Activated CD4-positive, CD25-positive, alpha-beta regulatory T cell treated with anti-CD3 and anti-CD28 coated beads, Interleukin-2, amount 50 U/mL, for 24 hours (primary cell): Measurements from ENCODE around the gene NCOA3.

Source experiments
- ATAC-seq, 2 donors: fragments of 150-1000 bp; cut with Tn5 transposase; one replicate each; pipeline ENCODE4 v1.10.0; 2021; ENCODE audit warnings: mild to moderate bottlenecking in 1 of 2, moderate library complexity in 1 of 2

NCOA3 gene

DNA sequence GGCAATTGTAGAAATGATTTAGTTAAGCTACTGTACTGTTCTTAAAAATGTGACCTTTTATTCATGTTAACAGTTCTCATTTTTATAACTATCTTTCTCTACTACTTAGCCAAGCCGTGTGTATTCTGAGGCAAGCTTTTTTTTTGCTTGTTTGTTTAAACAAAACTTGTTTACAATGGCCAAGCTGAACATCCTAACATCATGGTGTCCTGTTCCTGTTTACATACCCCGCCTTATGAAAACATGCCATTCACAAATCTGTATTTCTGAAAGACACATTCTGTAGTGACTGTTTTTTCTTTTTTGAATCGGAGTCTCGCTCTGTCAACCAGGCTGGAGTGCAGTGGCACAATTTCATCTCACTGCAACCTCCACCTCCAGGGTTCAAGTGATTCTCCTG, 140.9 kb downstream of the NCOA3 start:
- no peak for ATAC-seq

- no peak for ATAC-seq
These were observed 143.9 kb downstream of the NCOA3 start for GRCh38 chr20:47645632-47646031.

DNA sequence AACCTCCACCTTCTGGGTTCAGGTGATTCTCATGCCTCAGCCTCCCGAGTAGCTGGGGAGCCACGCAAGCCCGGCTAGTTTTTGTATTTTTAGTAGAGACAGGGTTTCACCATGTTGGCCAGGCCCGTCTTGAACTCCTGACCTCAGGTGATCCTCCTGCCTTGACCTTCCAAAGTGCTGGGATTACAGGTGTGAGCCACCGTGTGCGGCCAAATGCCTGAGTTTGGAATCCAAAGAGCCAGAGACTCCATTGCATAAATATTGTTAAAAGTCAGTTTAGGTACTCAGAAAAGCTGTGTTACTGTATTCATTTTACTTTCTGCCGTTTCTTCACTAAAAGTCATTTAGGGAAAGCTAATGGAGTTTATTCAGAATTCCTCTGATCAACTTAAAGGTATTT, 146.3 kb downstream of the NCOA3 start:
- ATAC-seq = no peak

DNA sequence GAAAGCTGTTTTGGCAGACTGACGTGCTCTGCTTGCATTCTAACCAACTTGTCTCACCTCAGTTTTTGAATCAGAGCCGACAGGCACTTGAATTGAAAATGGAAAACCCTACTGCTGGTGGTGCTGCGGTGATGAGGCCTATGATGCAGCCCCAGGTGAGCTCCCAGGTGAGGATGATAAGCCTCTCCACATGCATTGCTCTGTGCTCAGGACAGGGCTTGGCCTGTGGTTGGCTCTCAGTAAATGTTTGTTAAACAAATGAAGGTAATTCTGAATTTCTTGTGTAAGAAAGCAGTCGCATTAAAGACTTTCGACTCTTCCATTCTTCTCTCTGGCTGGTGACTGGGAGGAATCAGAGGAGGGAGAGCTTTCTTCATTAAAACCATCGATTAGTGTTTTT, 147.3 kb downstream of the NCOA3 start:
- no peak for ATAC-seq

DNA sequence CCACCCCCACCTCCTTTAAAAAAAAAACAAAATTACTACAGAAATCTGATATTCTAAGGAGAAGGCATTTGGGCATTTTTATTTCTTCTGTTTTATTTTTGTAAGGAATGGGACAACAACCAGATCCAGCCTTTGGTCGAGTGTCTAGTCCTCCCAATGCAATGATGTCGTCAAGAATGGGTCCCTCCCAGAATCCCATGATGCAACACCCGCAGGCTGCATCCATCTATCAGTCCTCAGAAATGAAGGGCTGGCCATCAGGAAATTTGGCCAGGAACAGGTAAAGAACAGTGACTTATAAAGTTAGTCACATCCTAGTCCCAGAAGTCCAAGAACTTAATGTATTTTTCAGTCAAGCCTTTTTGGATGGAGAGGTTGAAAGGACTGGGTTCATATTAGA, 150.6 kb downstream of the NCOA3 start:
- ATAC-seq = no peak

GRCh38 chr20:47652794-47653193, 151.1 kb downstream of the NCOA3 start:
- no peak for ATAC-seq

DNA sequence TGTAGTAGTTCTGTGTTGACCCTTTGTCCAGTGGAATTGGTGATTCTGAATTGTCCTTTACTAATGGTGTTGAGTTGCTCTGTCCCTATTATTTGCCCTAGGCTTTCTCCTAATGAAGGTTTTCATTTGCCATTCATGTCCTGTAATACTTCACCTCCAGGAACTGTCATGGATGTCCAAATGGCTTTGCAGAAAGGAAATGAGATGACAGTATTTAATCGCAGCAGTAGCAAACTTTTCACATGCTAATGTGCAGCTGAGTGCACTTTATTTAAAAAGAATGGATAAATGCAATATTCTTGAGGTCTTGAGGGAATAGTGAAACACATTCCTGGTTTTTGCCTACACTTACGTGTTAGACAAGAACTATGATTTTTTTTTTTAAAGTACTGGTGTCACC, 152.2 kb downstream of the NCOA3 start:
- ATAC-seq = no peak

GRCh38 chr20:47654370-47654769, 152.7 kb downstream of the NCOA3 start:
- ATAC-seq = no peak

DNA sequence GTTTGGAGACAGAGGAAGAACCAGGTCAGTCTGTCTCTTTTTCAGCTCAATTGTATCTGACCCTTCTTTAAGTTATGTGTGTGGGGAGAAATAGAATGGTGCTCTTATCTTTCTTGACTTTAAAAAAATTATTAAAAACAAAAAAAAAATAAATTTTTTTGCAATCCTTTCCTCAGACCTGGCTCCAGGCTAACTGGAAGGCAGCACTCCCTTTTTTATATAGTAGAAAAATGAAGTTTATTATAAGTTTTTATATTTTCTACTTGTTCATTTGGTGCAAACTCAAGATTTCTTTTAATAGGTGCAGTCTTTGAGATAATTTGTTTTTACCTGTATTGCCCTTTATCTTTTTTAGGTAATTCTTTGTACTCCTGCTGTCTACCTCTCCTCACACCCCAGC, 153.9 kb downstream of the NCOA3 start:
- ATAC-seq = no peak

GRCh38 chr20:47656318-47656717, 154.6 kb downstream of the NCOA3 start:
- no peak for ATAC-seq

GRCh38 chr20:47659904-47660601, 158.4 kb downstream of the NCOA3 start:
- no peak for ATAC-seq

- ATAC-seq = no peak
These were observed 158.9 kb downstream of the NCOA3 start for GRCh38 chr20:47660602-47660905.

DNA sequence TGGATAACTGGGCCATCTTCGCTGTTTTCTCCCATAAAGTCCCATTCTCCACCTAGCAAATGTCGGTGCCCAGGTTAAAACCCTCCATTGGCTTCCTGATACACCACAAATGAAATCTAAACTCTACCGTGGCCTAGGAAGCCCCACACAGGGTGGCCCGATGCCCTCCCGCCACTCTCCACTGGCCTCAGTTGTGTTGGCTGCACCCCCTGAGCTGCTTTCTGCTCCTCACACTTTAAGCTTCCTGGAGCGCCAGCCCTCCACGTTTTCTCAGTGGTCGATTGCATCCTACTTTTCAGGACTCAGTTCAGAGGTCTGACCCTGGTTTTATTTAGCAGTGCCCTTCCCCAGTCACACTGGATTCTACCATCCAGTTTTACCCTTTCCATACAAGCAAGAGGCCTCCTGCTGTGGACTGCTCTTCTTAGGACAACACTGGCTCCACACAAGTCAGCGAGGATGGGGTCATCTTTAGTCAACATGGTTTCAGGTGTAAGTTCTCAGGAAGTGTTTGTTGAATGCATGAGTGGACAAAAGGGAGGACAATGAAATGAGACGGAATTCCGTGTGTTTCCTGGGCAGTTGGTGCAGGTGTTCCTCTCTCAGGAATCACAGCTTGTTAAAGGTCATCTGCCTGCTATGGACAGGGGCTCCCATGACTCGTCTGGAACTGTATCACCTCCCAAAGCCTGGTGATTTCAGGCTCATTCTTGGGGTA, 159.5 kb downstream of the NCOA3 start:
- no peak for ATAC-seq

DNA sequence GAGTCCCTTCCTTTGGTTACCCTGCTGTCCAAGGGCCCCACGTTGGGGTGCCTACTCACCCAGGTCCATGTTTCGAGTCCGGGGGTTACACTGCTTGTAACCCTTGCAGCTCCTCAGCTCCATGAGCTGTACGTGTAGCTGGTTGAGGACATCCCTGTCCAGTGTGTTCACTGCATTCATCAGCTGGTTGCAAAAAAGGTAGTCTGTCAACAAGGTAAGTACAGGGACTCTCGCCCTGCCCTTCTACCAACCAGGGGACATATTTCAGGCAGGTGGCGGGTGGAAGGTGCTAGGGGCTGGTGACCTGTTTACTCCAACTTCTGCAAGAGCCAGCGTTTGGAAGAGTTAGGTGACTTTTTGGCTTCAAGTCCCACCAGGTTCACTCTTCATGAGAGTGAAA, 160.0 kb downstream of the NCOA3 start:
- ATAC-seq = no peak

DNA sequence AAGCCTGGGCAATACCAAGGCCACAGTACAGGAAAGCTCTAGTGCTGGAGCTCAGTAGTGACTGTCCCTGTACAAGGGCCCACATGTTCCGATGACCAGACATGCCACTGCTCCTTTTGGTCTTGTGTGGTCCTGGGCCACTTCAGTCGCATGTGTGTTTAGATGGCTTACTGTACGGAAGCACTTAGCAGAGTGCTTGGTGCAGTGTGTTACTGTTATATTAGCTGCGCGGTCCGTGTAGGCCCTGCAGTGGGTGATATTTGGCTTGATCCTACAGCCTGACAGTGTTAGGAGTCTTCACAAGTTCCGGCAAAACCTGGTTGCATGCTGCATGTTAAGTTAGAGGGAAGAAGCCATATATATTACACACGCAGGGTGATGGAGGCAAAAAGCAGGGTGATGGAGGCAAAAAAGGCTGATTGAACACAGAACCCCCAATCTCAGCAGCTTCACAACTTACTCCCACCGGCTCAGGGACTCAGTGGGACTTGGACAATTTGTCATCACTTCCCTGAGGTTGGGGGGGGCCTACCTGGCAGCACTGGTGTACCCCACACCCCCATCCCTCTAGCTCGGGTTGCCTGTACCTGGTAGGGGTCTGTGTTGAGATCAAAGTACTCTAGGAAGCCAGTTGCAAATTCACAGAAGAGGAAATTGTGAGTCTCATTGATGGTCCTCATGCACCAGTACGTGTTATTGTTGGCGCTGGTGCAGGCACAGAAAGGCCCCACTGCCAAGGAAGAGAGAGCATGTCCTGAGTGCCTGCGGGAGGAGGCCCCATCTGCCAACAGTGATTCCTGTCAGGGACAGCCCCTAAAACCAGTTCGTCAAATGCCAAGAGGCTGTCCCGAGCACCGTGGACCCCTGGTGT, 161.0 kb downstream of the NCOA3 start:
- ATAC-seq = no peak

DNA sequence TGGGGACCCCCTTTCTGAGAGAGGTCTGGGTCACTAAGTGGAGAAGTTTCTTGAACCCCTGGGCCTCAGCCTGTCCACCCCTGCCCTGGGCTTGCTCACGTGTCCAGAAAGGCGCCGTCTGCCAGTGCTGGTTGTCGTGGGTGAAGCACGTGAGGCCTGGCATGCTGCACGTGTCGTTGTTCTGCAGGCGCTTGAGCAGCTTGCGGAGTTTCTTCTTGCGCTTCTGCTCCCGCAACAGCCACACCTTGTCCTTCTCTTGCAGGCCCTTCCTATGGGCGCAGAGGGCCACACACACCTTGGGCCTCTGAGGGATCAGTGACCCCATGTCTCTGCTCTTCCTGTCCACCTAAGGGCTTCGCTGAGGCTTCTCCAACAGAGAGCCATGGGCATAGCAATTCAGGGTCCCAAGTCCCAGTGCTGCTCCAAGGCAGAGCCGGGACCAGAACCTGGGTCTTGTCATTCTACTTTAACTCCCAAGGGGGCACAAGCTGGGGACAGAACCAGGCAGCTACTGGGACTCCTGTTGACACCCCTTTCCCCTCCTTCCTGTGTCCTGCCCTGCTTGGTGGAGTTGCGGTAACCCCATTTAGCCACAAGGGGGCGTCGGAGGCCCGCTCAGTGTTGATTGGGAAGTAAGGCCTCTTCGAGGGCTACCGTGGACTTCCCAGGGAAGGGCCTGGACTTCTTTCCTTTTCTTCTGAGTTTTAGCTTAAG, 161.8 kb downstream of the NCOA3 start:
- ATAC-seq = peak; percentile 63 to 69

GRCh38 chr20:47664068-47664437, 162.4 kb downstream of the NCOA3 start:
- peak in 1 of 2 donors; percentile 6 for ATAC-seq

- no peak for ATAC-seq
These were observed 163.1 kb downstream of the NCOA3 start for GRCh38 chr20:47664744-47665143.

DNA sequence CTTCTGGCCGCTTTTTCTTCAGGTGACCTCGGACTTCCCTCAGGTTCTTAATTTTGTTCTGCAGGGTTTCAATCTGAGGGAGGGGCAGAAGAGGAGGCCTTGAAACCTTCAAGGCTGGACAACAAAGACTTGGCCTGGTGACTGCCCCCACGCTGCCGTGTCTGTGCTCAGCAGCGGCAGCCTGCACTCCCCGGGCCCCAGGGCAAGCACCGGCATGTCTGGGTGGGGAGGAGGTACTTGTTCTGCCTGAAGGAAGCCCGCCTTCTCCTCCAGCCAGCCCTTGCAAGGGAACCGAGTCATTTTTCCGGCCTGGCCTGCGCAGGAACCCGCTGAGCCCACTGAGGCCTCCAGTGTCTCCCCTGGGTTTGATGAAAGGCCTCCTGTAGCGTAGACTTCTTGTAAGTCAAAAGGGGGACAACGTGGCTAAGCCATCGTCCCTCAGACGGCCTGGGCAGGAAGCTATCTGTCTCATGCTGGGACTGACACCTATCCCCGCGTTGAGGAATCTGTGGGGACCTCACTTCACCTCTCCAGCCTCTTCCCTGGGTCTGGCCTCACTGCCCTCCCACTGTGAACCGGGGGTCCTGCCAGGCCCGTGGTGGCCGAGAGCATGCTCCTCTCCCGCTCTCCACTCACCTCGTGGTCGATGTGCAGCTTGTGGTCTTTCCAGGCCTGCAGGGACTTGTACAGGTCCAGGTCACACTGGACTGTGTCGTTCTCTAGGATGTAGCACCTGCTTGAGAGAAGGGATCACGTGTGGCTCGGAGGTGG, 163.7 kb downstream of the NCOA3 start:
- ATAC-seq = no peak

GRCh38 chr20:47666304-47666703, 164.6 kb downstream of the NCOA3 start:
- no peak for ATAC-seq

- no peak for ATAC-seq
These were observed 165.4 kb downstream of the NCOA3 start for GRCh38 chr20:47667086-47667485.

DNA sequence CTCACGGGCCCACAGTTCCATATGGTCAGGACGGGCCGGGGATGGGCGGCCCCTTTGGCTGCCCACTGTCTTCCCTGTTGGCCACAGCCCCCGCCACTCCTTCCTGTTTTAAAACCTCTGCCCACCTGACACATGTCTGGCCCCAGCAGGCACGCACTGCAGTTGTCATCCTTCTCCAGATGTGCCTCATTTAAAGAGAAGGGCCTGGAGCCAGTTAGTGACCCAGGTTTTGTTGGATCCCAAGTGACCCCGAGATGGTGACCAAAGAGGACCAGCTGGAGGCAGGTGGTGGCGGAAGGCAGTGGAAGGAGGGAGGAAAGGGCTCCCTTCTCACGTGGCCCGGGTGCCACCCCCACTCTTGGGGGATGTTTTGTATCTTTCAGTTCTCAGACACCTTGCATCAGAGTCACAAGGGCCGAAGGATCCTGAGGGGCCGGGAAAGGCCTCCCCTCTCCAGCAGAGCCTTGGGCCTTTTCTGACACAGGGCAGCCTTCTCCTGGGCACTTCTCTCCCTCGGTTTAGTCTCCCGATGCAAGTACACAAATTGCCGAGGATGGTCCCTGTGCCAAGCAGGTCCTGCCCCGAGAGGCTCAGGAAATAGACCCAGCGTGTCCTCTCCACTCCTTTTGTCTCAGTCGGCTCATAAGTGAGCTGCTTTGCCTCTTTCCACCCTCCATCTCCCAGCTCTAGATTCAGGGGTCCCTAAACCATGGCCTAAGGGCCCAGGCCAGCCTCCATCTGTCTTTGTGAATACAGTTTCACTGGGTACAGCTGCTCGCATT, 166.0 kb downstream of the NCOA3 start:
- no peak for ATAC-seq
